ENCODE measurements around the gene PDE1A.

- no peak for TF ChIP-seq EZH2 (IDR thresholded peaks at IDR 0.05; ENCODE audit: borderline replicate concordance, insufficient read depth, low read depth, low read length, poor library complexity, severe bottlenecking)
- TF ChIP-seq, protein P1, sequence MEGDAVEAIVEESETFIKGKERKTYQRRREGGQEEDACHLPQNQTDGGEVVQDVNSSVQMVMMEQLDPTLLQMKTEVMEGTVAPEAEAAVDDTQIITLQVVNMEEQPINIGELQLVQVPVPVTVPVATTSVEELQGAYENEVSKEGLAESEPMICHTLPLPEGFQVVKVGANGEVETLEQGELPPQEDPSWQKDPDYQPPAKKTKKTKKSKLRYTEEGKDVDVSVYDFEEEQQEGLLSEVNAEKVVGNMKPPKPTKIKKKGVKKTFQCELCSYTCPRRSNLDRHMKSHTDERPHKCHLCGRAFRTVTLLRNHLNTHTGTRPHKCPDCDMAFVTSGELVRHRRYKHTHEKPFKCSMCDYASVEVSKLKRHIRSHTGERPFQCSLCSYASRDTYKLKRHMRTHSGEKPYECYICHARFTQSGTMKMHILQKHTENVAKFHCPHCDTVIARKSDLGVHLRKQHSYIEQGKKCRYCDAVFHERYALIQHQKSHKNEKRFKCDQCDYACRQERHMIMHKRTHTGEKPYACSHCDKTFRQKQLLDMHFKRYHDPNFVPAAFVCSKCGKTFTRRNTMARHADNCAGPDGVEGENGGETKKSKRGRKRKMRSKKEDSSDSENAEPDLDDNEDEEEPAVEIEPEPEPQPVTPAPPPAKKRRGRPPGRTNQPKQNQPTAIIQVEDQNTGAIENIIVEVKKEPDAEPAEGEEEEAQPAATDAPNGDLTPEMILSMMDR (IDR thresholded peaks at IDR 0.05) = no peak
Observed at GRCh38 chr2:182324665-182325064, 102.2 kb downstream of the PDE1A start.

Data from B cell (primary cell).